GM18508 (cell line): ENCODE data around the gene SLC22A25.
"Not testable (repeated sequence)": the region's sequence is repeated elsewhere in the genome, so short reads cannot be mapped to it uniquely, and the experiment has no call there.

Experiments
- ATAC-seq: cut with Tn5 transposase; IDR thresholded peaks from one replicate; pipeline ENCODE4 v1.9.1; 2021; ENCODE audit warnings: moderate number of reproducible peaks; ENCODE audit not compliant: insufficient read depth, unreplicated experiment

The SLC22A25 gene

GRCh38 chr11:63235471-63236461 lies 7.6 kb downstream of the SLC22A25 start:
- ATAC-seq: not testable (repeated sequence)

DNA sequence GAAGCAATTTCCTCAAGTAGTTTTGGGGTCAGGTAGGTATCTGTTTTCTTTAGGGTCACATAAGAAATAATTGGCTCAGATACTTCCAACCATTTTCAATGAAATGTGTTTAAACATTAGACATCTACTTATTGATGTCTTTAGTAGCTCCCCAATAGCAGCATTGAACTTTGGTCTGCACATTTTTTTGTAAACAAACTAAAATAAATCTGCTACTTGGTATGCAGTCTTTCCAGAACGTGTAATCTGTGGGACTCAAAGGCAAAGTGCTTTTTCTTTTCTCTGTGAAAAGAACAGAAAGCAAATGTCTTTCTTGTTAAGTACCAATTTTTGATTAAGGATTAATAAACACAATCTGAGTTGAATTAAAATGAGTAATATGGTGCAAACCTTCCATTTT lies 13.6 kb downstream of the SLC22A25 start:
- ATAC-seq: no peak

DNA sequence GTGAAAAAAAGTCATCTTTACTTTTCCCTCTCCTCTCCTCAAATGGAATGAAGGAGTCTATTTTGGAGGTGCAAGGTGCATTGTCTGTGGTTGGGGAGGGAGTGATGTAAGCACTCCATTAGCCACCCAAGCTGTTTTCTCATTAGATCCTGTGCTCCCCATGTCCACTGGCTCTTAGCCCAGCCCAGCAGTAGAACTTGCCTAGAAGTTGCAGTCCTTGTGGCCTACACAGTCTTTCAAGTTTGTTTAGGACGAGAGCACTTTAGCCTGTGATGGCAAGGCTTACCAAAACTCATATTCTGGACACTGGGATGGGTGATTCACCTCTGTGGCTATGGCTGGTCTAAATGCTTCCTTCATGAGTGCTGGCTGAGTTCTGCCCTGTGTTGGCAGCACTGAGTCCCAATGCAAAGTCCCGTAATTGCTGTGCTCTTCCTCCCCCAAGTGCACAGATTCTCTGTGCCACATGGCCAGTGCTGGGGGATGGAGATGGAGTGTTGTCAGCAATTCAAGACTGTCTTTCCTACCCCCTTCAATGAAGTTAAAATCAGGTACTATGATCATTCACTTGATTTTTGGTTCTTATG lies 15.8 kb downstream of the SLC22A25 start:
- no peak for ATAC-seq

- ATAC-seq: no peak
These were observed 16.8 kb downstream of the SLC22A25 start for GRCh38 chr11:63226488-63227114.

DNA sequence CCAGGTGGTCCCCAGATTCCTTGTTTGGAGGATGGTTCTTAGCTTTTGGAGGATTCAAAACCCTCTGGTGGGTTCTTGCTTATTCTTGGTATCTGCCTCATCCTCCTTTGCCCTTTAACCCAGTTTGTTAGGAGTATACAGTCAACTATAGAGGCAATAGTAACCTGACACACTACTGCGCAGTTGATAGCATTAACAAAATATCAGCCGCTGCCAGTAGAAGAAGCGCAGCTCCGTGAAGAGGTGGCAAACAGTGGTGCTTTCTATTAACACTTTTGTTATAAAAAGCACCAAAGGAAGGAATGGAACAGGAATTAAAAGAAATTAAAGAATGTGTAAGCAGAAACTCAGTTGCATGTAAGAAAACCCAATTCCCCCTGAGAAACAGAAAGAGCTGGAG lies 29.3 kb downstream of the SLC22A25 start:
- no peak for ATAC-seq

DNA sequence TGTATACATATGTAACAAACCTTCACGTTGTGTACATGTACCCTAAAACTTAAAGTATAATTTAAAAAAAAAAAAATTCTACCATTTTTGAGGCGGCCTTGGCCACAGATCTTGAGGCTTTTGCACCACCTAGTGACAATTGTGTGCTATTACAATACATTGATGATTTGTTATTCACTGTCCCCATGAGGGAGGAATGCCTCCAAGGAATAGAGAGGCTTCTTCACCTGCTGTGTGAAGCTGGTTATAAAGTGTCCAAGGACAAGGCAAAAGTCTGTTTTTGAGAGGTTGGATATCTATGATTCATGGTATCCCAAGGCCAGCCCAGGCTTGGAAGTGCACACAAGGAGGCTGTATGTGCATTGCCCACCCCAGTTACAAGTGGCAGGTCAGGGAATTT lies 30.7 kb downstream of the SLC22A25 start:
- no peak for ATAC-seq

GRCh38 chr11:63210111-63210510 lies 33.3 kb downstream of the SLC22A25 start:
- ATAC-seq: no peak
